ENCODE results near the gene LPP. TPM values are rescaled to one million over a fixed set of nuclear protein-coding genes. Genes with fewer than 3 reads are reported as not detected.

The LPP gene
- total RNA-seq, 1 donor from 2014 or later, result 132 TPM

DNA sequence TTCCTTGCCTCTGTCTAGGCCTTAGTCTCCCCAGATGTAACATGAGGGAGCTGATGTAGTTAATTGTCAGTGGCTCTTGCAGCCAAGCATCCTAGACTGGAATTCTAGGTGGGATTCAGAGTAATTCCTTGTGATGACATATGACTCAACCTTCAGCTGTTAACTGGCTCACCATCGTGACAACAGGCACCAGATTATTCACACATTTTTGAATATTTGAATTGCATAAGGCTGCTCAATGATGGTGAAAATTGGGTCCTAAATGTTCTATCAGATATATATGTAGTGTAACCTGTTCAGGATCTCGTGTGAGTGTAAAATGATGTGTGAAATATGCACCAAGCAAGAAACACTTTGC is 405.1 kb downstream of the LPP start:
- Mint-ChIP-seq H3K27ac (no peak overlapping the region), H3K9me3 (no peaks in the 10 kb centered on the region), H3K4me3 (no peak overlapping the region), H3K27me3 (ENCODE audit: low read depth) (no peaks in the 10 kb centered on the region), H3K4me1 (no peaks in the 10 kb centered on the region), H3K36me3 (no peaks in the 10 kb centered on the region)
- TF ChIP-seq CTCF (IDR thresholded peaks at IDR 0.05; ENCODE audit: unreplicated experiment), result no peak
- no peak for DNase-seq (ENCODE audit: low spot score in 2 of 2, unreplicated experiment in 2 of 2)

- H3K4me3 Mint-ChIP-seq, result no peak overlapping the region
- TF ChIP-seq CTCF (IDR thresholded peaks at IDR 0.05; ENCODE audit: unreplicated experiment), result no peak
- no peak overlapping the region for H3K27ac Mint-ChIP-seq
- no peak for DNase-seq (ENCODE audit: low spot score in 2 of 2, unreplicated experiment in 2 of 2)
- H3K36me3 Mint-ChIP-seq, result no peaks in the 10 kb centered on the region
- H3K4me1 Mint-ChIP-seq, result no peaks in the 10 kb centered on the region
- H3K9me3 Mint-ChIP-seq, result no peaks in the 10 kb centered on the region
- H3K27me3 Mint-ChIP-seq (ENCODE audit: low read depth), result no peaks in the 10 kb centered on the region
These were observed 405.9 kb downstream of the LPP start for GRCh38 chr3:188559856-188560255.

- TF ChIP-seq CTCF (IDR thresholded peaks at IDR 0.05; ENCODE audit: unreplicated experiment), result no peak
- no peaks in the 10 kb centered on the region for H3K4me1 Mint-ChIP-seq
- H3K36me3 Mint-ChIP-seq, result no peaks in the 10 kb centered on the region
These were observed 408.2 kb downstream of the LPP start for GRCh38 chr3:188562144-188562543.

DNA sequence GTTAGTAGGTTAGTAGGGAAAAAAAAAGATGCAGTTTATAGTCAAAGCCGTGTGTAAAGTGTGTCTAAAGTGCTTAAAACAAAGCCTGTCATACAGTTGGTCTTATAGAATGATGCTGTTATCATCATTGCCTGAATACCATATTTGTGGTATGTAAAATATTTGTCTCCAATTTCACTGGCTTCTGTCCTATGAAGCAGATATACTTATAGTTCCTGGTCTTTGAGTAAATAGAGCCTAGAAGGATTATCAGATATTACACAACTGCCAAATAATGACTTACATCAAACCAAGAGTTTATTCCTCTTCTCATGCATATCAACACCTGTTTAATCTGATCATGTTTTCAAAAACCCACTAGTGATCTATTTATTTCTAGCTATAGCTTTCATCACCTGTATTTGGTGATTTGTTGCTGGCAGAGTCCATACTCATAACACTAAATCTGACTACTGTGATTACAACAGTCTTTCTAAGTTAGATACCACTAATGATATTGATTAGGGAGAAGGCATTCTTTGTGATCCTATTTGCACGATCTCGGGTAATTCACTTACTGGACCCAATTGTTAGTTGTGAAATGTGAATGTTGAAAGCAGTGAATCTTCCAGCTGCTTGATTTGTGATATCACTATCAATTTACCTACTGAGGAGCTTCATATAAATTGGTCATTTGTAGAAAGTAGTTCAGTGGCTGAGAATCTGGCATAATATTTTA is 413.7 kb downstream of the LPP start:
- DNase-seq (ENCODE audit: low spot score in 2 of 2, unreplicated experiment in 2 of 2), result no peak
- TF ChIP-seq CTCF (IDR thresholded peaks at IDR 0.05; ENCODE audit: unreplicated experiment), result no peak
- Mint-ChIP-seq H3K36me3 (no peaks in the 10 kb centered on the region), H3K4me1 (peaks cover 15% of the 10 kb centered on the region), H3K9me3 (peaks cover 5% of the 10 kb centered on the region), H3K27ac (no peak overlapping the region), H3K27me3 (ENCODE audit: low read depth) (no peaks in the 10 kb centered on the region), H3K4me3 (no peak overlapping the region)

More at GRCh38 chr3:188562144-188562543, 408.2 kb downstream of the LPP start:
- H3K27me3 Mint-ChIP-seq (ENCODE audit: low read depth), result no peaks in the 10 kb centered on the region
- DNase-seq (ENCODE audit: low spot score in 2 of 2, unreplicated experiment in 2 of 2), result no peak
- no peak overlapping the region for H3K4me3 Mint-ChIP-seq
- H3K27ac Mint-ChIP-seq, result no peak overlapping the region
- H3K9me3 Mint-ChIP-seq, result no peaks in the 10 kb centered on the region

GRCh38 chr3:188568736-188569135 is 414.8 kb downstream of the LPP start:
- H3K9me3 Mint-ChIP-seq, result peaks cover 5% of the 10 kb centered on the region

More at GRCh38 chr3:188568736-188569135, 414.8 kb downstream of the LPP start:
- Mint-ChIP-seq H3K27ac (no peak overlapping the region), H3K27me3 (ENCODE audit: low read depth) (no peaks in the 10 kb centered on the region), H3K36me3 (no peaks in the 10 kb centered on the region), H3K4me3 (no peak overlapping the region), H3K4me1 (peaks cover 15% of the 10 kb centered on the region)
- no peak for DNase-seq (ENCODE audit: low spot score in 2 of 2, unreplicated experiment in 2 of 2)
- TF ChIP-seq CTCF (IDR thresholded peaks at IDR 0.05; ENCODE audit: unreplicated experiment), result no peak

Data from mesothelial cell of epicardium (in vitro differentiated cells).